ENCODE measurements around the gene AP5Z1.

Gene AP5Z1

DNA sequence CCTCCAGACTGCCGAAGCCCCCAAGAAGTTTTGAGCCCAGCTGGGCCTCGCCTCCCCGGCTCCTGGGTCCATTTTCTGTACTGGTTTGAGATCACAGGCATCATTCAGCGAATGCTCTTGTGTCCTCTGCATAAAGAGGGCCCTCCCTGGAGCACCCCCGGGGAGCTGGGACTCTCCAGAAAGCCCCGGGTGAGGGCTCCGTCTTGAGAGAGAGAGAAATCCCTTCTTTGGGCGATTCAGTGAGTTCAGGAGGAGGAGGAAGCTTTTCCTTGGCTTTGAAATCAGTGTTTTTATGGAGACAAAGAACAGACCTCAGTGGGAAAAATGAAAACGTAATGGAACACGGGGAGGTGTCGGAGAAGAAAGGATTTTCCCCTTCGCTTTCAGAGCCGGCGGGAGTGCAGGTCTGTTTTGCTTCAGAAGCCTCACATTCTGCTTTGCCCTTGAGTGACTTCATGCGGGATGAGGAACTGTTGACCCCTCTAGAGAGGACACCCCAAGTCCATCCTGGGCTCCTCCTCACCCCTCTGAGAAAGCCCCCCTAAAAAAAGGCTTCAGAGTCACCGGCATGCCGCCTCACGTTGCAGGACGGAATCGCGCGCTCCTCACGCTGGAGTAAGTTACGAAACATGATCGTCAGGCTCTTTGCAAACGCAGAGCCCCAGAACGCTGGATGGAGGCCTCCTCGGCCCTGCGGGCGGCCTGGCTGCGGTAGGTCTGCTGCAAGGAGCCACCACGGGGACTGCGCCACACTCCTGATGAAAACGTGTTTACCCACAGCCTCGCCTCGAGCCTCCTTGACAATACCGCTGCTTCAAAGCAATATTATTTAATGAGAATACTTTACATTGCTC, 8.5 kb upstream of the AP5Z1 start:
- DNase-seq, result peak; percentile 29

GRCh38 chr7:4768597-4769569, 6.5 kb upstream of the AP5Z1 start:
- DNase-seq, result no peak

DNA sequence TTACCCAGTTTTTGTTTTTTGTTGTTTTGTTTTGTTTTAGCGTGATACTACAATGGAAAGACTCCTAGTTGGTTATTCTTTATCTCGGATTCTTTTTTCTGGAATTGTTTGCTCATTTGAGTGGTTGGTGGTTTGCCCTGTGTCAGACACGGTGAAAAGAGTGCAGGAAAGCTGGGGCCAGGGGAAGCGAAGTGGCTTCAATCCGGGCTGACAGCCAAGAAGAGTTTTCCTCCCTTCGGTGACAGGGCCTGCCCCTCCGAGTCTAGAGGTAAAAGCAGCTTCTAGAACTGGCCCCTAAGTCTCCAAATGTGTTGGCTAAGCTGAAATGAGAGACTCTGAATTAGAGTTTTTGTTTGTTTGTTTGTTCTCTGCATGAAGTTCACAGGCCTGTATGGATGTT, 5.7 kb upstream of the AP5Z1 start:
- no peak for DNase-seq

DNA sequence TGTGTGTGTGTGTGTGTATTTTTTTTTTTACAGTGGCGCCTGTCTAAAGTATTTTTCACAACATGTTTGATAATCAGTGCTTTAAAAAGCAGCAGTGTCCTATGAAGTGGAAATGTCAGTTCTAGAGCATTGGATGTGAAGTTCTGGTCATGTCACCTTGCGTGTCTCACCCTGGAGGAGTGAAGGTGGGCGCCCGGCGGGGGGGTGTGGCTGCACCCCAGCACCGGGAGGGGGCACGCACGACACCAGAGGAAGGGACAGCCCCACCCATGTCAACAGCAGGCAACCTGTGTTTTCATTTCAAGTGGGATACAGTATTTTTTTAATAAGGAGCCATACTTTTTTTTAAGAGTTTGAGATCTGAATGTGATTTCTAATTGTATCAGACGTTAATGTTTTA, 4.5 kb upstream of the AP5Z1 start:
- DNase-seq, result no peak

GRCh38 chr7:4771737-4772136, 3.7 kb upstream of the AP5Z1 start:
- no peak for DNase-seq

- DNase-seq, result no peak
Measured at GRCh38 chr7:4772306-4772705, 3.1 kb upstream of the AP5Z1 start.

DNA sequence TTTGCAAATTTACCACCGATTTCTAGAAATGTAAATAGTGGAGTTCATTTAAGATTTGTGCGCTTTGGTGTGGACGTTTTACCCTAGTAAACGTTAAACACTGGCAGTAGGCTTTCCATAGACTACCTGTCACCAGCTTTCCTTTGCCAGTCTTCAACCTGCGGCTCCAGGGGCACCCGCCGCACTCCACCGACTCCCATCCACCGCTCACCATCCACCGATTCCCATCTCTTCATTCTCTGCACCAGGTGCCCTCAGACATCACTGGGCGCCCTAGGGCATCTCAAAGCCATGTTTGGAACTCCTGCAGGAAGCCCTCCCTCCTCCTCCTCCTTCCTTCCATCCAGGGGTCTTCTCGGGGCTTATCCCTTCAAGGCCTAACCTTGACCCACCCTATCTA, 1.4 kb upstream of the AP5Z1 start:
- DNase-seq, result no peak

- peak; percentile 83 for DNase-seq
Measured at GRCh38 chr7:4774658-4775249, 669 bp upstream of the AP5Z1 start.

- no peak for DNase-seq
Measured at GRCh38 chr7:4775848-4776623, 613 bp downstream of the AP5Z1 start.

- DNase-seq, result no peak
Measured at GRCh38 chr7:4779118-4779517, 3.7 kb downstream of the AP5Z1 start.

- no peak for DNase-seq
Measured at GRCh38 chr7:4781366-4782069, 6.1 kb downstream of the AP5Z1 start.

GRCh38 chr7:4782333-4783291, 7.2 kb downstream of the AP5Z1 start:
- no peak for DNase-seq

GRCh38 chr7:4783292-4783652, 7.8 kb downstream of the AP5Z1 start:
- no peak for DNase-seq

- DNase-seq, result no peak
Measured at GRCh38 chr7:4783762-4784351, 8.4 kb downstream of the AP5Z1 start.

- no peak for DNase-seq
Measured at GRCh38 chr7:4784799-4785198, 9.4 kb downstream of the AP5Z1 start.

- no peak for DNase-seq
Measured at GRCh38 chr7:4785371-4785770, 9.9 kb downstream of the AP5Z1 start.

GRCh38 chr7:4786015-4786414, 10.6 kb downstream of the AP5Z1 start:
- DNase-seq, result no peak

- DNase-seq, result no peak
Measured at GRCh38 chr7:4787541-4787940, 12.1 kb downstream of the AP5Z1 start.

DNA sequence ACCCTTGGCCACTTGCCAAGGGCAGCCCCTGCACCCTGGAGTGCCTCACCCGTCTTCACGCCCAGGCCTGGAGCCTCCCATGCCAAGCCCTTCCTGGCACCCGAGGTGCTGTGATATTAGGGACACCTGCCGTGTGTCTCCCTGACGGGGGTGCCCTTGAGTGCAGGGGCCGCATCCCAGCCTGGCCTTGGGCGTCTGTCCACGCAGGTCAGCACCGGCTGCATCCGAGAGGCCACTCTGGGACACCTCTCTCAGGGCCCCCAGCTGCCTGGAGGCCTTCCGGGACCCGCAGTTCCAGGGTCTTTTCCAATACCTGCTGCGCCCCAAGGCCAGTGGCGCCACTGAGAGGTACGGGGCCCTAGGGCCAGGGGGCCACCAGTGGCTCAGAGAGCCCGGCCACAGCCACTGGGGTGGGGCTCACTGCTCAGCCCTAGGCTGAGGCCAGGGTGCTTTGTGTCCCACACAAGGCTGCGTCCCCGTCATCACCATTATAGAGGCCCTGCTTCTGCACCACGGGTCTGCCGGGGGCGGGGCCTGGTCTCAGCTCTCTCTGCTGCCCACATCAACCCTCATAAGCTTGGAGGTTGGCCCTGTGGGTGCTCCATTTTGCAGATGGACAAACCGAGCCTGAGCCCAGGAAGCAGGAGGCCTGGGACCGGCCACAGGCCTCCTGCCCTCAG, 12.7 kb downstream of the AP5Z1 start:
- DNase-seq, result no peak
